ENCODE data around the gene THAP9.

DNA sequence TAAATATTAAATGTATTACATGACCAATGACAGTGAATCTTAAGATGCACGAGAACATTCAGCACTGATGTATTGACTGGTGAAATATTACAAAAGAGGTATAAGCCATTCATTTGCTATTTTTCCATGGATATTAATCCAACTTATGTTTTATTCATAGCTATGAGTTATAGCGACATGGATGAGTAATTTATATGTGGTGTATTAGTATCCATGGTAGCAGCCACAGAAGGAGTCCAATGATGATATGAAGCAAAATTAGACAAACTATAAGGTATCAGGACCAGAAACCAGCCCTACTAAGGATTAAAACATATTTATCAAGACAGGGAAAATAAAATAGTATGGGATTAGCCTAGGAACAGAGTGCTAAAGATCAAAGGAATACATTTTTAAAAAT lies 50.7 kb downstream of the THAP9 start:
- TF ChIP-seq CTCF (IDR thresholded peaks at IDR 0.05; ENCODE audit: low read depth, low read length, poor library complexity, severe bottlenecking) = no peak
- no peak for TF ChIP-seq EZH2phosphoT487 (IDR thresholded peaks at IDR 0.05; ENCODE audit: borderline replicate concordance, low read length)
